Measurements from ENCODE around the gene EXOC4.

GRCh38 chr7:133857376-133858119 lies 604.7 kb downstream of the EXOC4 start:
- TF ChIP-seq, protein P1, sequence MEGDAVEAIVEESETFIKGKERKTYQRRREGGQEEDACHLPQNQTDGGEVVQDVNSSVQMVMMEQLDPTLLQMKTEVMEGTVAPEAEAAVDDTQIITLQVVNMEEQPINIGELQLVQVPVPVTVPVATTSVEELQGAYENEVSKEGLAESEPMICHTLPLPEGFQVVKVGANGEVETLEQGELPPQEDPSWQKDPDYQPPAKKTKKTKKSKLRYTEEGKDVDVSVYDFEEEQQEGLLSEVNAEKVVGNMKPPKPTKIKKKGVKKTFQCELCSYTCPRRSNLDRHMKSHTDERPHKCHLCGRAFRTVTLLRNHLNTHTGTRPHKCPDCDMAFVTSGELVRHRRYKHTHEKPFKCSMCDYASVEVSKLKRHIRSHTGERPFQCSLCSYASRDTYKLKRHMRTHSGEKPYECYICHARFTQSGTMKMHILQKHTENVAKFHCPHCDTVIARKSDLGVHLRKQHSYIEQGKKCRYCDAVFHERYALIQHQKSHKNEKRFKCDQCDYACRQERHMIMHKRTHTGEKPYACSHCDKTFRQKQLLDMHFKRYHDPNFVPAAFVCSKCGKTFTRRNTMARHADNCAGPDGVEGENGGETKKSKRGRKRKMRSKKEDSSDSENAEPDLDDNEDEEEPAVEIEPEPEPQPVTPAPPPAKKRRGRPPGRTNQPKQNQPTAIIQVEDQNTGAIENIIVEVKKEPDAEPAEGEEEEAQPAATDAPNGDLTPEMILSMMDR (IDR thresholded peaks at IDR 0.05) = no peak
- TF ChIP-seq POLR2A (IDR thresholded peaks at IDR 0.05) = no peak
